H1 (cell line): ENCODE measurements around the gene KRT1. TPM values are rescaled to one million over a fixed set of nuclear protein-coding genes. Genes with fewer than 3 reads are reported as not detected.
A peak's percentile ranks its signal among the peaks of the same experiment; 100 is the strongest.

Source experiments
- CTCF ChIA-PET: fragments of 300-600 bp; sonication (Branson Sonifier 250); formaldehyde crosslinking; loops from one replicate; lab custom pipeline; 2021; ENCODE audit not compliant: partially characterized antibody; lab: Charles Lee
- POLR2A ChIA-PET: fragments of 300-600 bp; sonication (Branson Sonifier 250); formaldehyde crosslinking; loops from one replicate; lab custom pipeline; 2021; ENCODE audit warnings: inconsistent platforms; ENCODE audit not compliant: partially characterized antibody; lab: Charles Lee
- DNase-seq, 2 experiments: peaks; one replicate each; pipeline versions ENCODE4 v3.0.0 to v3.0.0-alpha.2; 2010 to 2022; ENCODE audit warnings: low spot score in 2 of 2, low read depth in 1 of 2, mixed read lengths in 1 of 2
- FAIRE-seq: peaks from 2 replicates; lab custom pipeline; 2011; peaks lifted over from hg19 to GRCh38; lab: Jason Lieb, UNC
- H2AFZ ChIP-seq: 2 replicates; pipeline ENCODE4 v1.8.1; 2012; ENCODE audit warnings: low read length, inconsistent platforms
- H2AK5ac ChIP-seq: 2 replicates; pipeline ENCODE4 v1.6.1; 2013; ENCODE audit warnings: low read depth, low read length
- H2BK120ac ChIP-seq: replicated peaks from 2 replicates; pipeline ENCODE3; 2013; ENCODE audit warnings: low read depth, low read length, inconsistent platforms
- H2BK12ac ChIP-seq: 2 replicates; pipeline ENCODE4 v1.6.1; 2013; ENCODE audit warnings: low read depth, low read length
- H2BK15ac ChIP-seq: 2 replicates; pipeline ENCODE4 v1.6.1; 2013; ENCODE audit warnings: low read length
- H2BK20ac ChIP-seq: 2 replicates; pipeline ENCODE4 v1.6.1; 2013; ENCODE audit warnings: low read length
- H2BK5ac ChIP-seq: 2 replicates; pipeline ENCODE4 v1.6.1; 2013; ENCODE audit warnings: low read depth, low read length
- H3K14ac ChIP-seq: 2 replicates; pipeline ENCODE4 v1.6.1; 2013; ENCODE audit warnings: inconsistent platforms; ENCODE audit not compliant: insufficient read length
- H3K18ac ChIP-seq: 2 replicates; pipeline ENCODE4 v1.6.1; 2013; ENCODE audit warnings: low read length; ENCODE audit errors: extremely low read depth
- H3K23ac ChIP-seq: 2 replicates; pipeline ENCODE4 v1.6.1; 2013; ENCODE audit warnings: inconsistent platforms; ENCODE audit not compliant: insufficient read length
- H3K23me2 ChIP-seq: 2 replicates; pipeline ENCODE4 v1.6.1; 2013; ENCODE audit warnings: low read depth, low read length
- H3K27ac ChIP-seq: 2 replicates; pipeline ENCODE4 v1.6.1; 2011; ENCODE audit warnings: low read depth, low read length, inconsistent platforms
- H3K27me3 ChIP-seq, 4 experiments: replicated peaks in 1 of 4; 1 replicate in 1 of 4; 2 replicates in 3 of 4; pipeline versions ENCODE4 v1.6.1 to v1.8.1; 2011 to 2013; ENCODE audit warnings: low read length in 3 of 4, mild to moderate bottlenecking in 3 of 4, inconsistent platforms in 2 of 4, mixed read lengths in 2 of 4, moderate library complexity in 1 of 4; ENCODE audit not compliant: control insufficient read depth in 3 of 4, insufficient read depth in 3 of 4; ENCODE audit errors: extremely low read depth in 1 of 4
- H3K36me3 ChIP-seq, 4 experiments: 2 replicates each; pipeline versions ENCODE4 v1.6.1 to v1.8.1; 2011 to 2013; ENCODE audit warnings: mild to moderate bottlenecking in 4 of 4, low read length in 3 of 4, moderate library complexity in 2 of 4, control low read depth in 1 of 4, inconsistent platforms in 1 of 4; ENCODE audit not compliant: insufficient read depth in 4 of 4, control insufficient read depth in 2 of 4
- H3K4ac ChIP-seq: replicated peaks from 2 replicates; pipeline ENCODE3; 2013; ENCODE audit warnings: low read length, low read depth, mixed read lengths, inconsistent platforms; ENCODE audit not compliant: insufficient read length
- H3K4me1 ChIP-seq, 4 experiments: replicated peaks in 1 of 4; 1 replicate in 1 of 4; 2 replicates in 3 of 4; pipeline versions ENCODE4 v1.6.1 to v1.8.1; 2011 to 2013; ENCODE audit warnings: low read length in 3 of 4, inconsistent platforms in 2 of 4, mixed read lengths in 1 of 4; ENCODE audit not compliant: insufficient read depth in 4 of 4, control insufficient read depth in 3 of 4
- H3K4me2 ChIP-seq, 2 experiments: 2 replicates each; pipeline versions ENCODE4 v1.6.1 to v1.8.1; 2011 to 2013; ENCODE audit warnings: low read depth in 2 of 2, low read length in 2 of 2, control low read depth in 1 of 2, inconsistent platforms in 1 of 2, mild to moderate bottlenecking in 1 of 2; ENCODE audit not compliant: insufficient read depth in 1 of 2
- H3K4me3 ChIP-seq, 4 experiments: fragments of 200-600, 300-600 bp in 1 of 4; sonication (generic), shearing (Covaris generic), sonication (Bioruptor Twin) in 1 of 4; 2 replicates each; pipeline versions ENCODE4 v1.5.1 to v1.8.1; 2011 to 2016; ENCODE audit warnings: low read length in 4 of 4, low read depth in 3 of 4, control low read depth in 2 of 4, inconsistent platforms in 2 of 4, mild to moderate bottlenecking in 2 of 4, mixed read lengths in 1 of 4, moderate library complexity in 1 of 4; ENCODE audit not compliant: insufficient read depth in 2 of 4; ENCODE audit errors: extremely low read depth in 1 of 4
- H3K56ac ChIP-seq: replicated peaks from 2 replicates; pipeline ENCODE3; 2013; ENCODE audit warnings: low read depth, mild to moderate bottlenecking, mixed read lengths, low read length, inconsistent platforms; ENCODE audit not compliant: insufficient read length
- H3K79me1 ChIP-seq: 2 replicates; pipeline ENCODE4 v1.6.1; 2013; ENCODE audit warnings: low read depth, low read length, control low read depth
- H3K79me2 ChIP-seq, 2 experiments: 2 replicates each; pipeline versions ENCODE4 v1.6.1 to v1.8.1; 2012 to 2013; ENCODE audit warnings: low read length in 2 of 2, mild to moderate bottlenecking in 2 of 2, inconsistent platforms in 1 of 2; ENCODE audit not compliant: insufficient read depth in 2 of 2, control insufficient read depth in 1 of 2
- H3K9ac ChIP-seq, 4 experiments: replicated peaks in 1 of 4; 1 replicate in 1 of 4; 2 replicates in 3 of 4; pipeline versions ENCODE4 v1.6.1 to v1.8.1; 2011 to 2013; ENCODE audit warnings: low read depth in 3 of 4, low read length in 3 of 4, control low read depth in 2 of 4, mild to moderate bottlenecking in 2 of 4, moderate library complexity in 2 of 4, inconsistent platforms in 1 of 4; ENCODE audit errors: extremely low read depth in 1 of 4
- H3K9me3 ChIP-seq, 2 experiments: 2 replicates each; pipeline versions ENCODE4 v1.6.1 to v1.8.1; 2012 to 2013; ENCODE audit warnings: mild to moderate bottlenecking in 2 of 2, moderate library complexity in 2 of 2, control low read depth in 1 of 2, inconsistent platforms in 1 of 2, low read depth in 1 of 2, low read length in 1 of 2, mixed read lengths in 1 of 2; ENCODE audit not compliant: insufficient read depth in 2 of 2
- H4K20me1 ChIP-seq, 2 experiments: replicated peaks in 1 of 2; 2 replicates each; pipeline versions ENCODE3 to v1.8.1; 2011 to 2013; ENCODE audit warnings: inconsistent platforms in 2 of 2, low read length in 2 of 2, mild to moderate bottlenecking in 1 of 2; ENCODE audit not compliant: insufficient read depth in 2 of 2, control insufficient read depth in 1 of 2
- H4K5ac ChIP-seq: 2 replicates; pipeline ENCODE4 v1.6.1; 2013; ENCODE audit warnings: low read length, low read depth, mixed read lengths, inconsistent platforms; ENCODE audit not compliant: insufficient read length
- H4K8ac ChIP-seq: 2 replicates; pipeline ENCODE4 v1.8.0; 2013; ENCODE audit warnings: mild to moderate bottlenecking, moderate library complexity, low read length, inconsistent platforms; ENCODE audit not compliant: insufficient read depth; ENCODE audit errors: extremely low read depth
- H4K91ac ChIP-seq: replicated peaks from 2 replicates; pipeline ENCODE3; 2013; ENCODE audit warnings: low read length, mixed read lengths, inconsistent platforms; ENCODE audit not compliant: insufficient read length
- ASH2L ChIP-seq: fragments of 200-600, 300-600 bp; sonication (generic); IDR thresholded peaks from one replicate; pipeline ENCODE4 v1.7.1; 2017; ENCODE audit warnings: low read length
- ATF3 ChIP-seq: IDR thresholded peaks from 2 replicates; pipeline ENCODE4 v1.6.1; 2011; ENCODE audit warnings: low read depth, mild to moderate bottlenecking, low read length; ENCODE audit not compliant: insufficient read depth
- BCL11A ChIP-seq, 2 experiments: IDR thresholded peaks; one replicate each; pipeline ENCODE4 v1.6.1; 2011; ENCODE audit warnings: low read depth in 2 of 2, low read length in 2 of 2, mild to moderate bottlenecking in 2 of 2
- CBX8 ChIP-seq: fragments of 300-800, 300-1000 bp; sonication (generic); IDR thresholded peaks from 2 replicates; pipeline ENCODE4 v1.7.1; 2016; ENCODE audit warnings: low read depth, low read length, borderline replicate concordance
- E2F6 ChIP-seq: IDR thresholded peaks from 2 replicates; pipeline ENCODE4 v1.6.1; 2012; ENCODE audit warnings: inconsistent platforms
- RFX5 ChIP-seq: IDR thresholded peaks from 2 replicates; pipeline ENCODE4 v1.6.1; 2011; ENCODE audit warnings: low read depth, low read length, improper control_type of control experiment, borderline replicate concordance
- SAP30 ChIP-seq: fragments of 300-600 bp; sonication (generic); IDR thresholded peaks from 2 replicates; pipeline ENCODE4 v1.7.1; 2012; ENCODE audit warnings: low read length, moderate library complexity, mild to moderate bottlenecking, inconsistent platforms; ENCODE audit not compliant: insufficient read depth, insufficient replicate concordance
- SUZ12 ChIP-seq: fragments of 200-600 bp; sonication (generic); IDR thresholded peaks from 2 replicates; pipeline ENCODE4 v1.6.1; 2012; ENCODE audit warnings: mild to moderate bottlenecking, inconsistent platforms, low read length, moderate library complexity, mixed read lengths
- WGBS, 2 experiments: shearing (Covaris generic) in 1 of 2; methylation state at CpG; one replicate each; pipeline versions ENCODE4 v1.1.6 to v1.1.7; 2013 to 2015; ENCODE audit warnings: low lambda C conversion rate in 2 of 2, mixed read lengths in 2 of 2, inconsistent platforms in 1 of 2, low coverage in 1 of 2, missing lambda C conversion rate in 1 of 2; ENCODE audit not compliant: insufficient replicate concordance in 2 of 2, insufficient coverage in 1 of 2, insufficient read length in 1 of 2; ENCODE audit errors: extremely low coverage in 1 of 2, missing lambda C conversion rate in 1 of 2; 5-methylcytosine and 5-hydroxymethylcytosine counted together
- polyA plus RNA-seq, 7 experiments: library from polyadenylated mRNA; depleted of rRNA in 3 of 7; stranded (reverse) in 5 of 7; unstranded in 2 of 7; fragments of >200 nt in 5 of 7; fragments of 200-250 nt in 2 of 7; gene quantifications; 1 replicate in 5 of 7; 2 replicates in 1 of 7; 4 replicates in 1 of 7; pipeline versions ENCODE4 v1.2.1 to v1.2.3, GENCODE V29; 2011 to 2013; ENCODE audit warnings: missing spikeins in 2 of 7, mixed read lengths in 2 of 7
- total RNA-seq: library from RNA; stranded (reverse); fragmentation: NEBNext Ultra II Directional; extraction: Animal tissue kit (Norgen Biotek cat#: 25700); gene quantifications from 2 replicates; pipeline ENCODE4 v1.2.1, GENCODE V29; 2021

The KRT1 gene
- total and polyA plus RNA-seq, 2 of the 8 experiments (the other 6 are each of a cell fraction or from before 2014, with no cell fraction given): not detected

GRCh38 chr12:52634266-52635056 is 45.7 kb downstream of the KRT1 start:
- no peak overlapping the region for H3K4ac ChIP-seq
- ChIA-PET CTCF (interaction anchor here (0.7 to 2.5 kb wide), 4 partner anchors 8 to 73 kb away, joined by 3 to 8 read pairs (median 3); no protein-coding TSS in a partner anchor), POLR2A (no interaction called here)
- no peak overlapping the region for H2BK20ac ChIP-seq
- TF ChIP-seq E2F6: no peak
- TF ChIP-seq ATF3: no peak
- TF ChIP-seq SAP30: no peak
- no peak for TF ChIP-seq SUZ12
- no peak for TF ChIP-seq RFX5
- TF ChIP-seq BCL11A (IDR thresholded peaks at IDR 0.05; ENCODE audit: low read depth in 2 of 2, low read length in 2 of 2): no peak
- TF ChIP-seq ASH2L: no peak
- no peak for TF ChIP-seq CBX8
- no peak overlapping the region for H4K5ac ChIP-seq
- no peak overlapping the region for H2BK5ac ChIP-seq
- H3K79me2 ChIP-seq: no peaks in the 10 kb centered on the region
- H3K9me3 ChIP-seq: no peaks in the 10 kb centered on the region
- H3K9ac ChIP-seq: no peak overlapping the region
- no peaks in the 10 kb centered on the region for H3K23me2 ChIP-seq
- H3K27me3 ChIP-seq: no peaks in the 10 kb centered on the region; a peak in 1 of 7 replicates
- H2BK15ac ChIP-seq: no peak overlapping the region
- no peaks in the 10 kb centered on the region for H3K36me3 ChIP-seq
- no peak overlapping the region for H2AK5ac ChIP-seq
- H3K56ac ChIP-seq: no peak overlapping the region
- H3K79me1 ChIP-seq: no peaks in the 10 kb centered on the region
- no peak for FAIRE-seq
- H4K91ac ChIP-seq: no peak overlapping the region
- no peaks in the 10 kb centered on the region for H3K4me1 ChIP-seq
- H3K4me2 ChIP-seq: no peak overlapping the region
- H3K27ac ChIP-seq: no peak overlapping the region
- no peaks in the 10 kb centered on the region for H4K20me1 ChIP-seq
- H2AFZ ChIP-seq: no peak overlapping the region
- no peak overlapping the region for H2BK12ac ChIP-seq
- H3K23ac ChIP-seq: no peak overlapping the region
- H2BK120ac ChIP-seq: no peak overlapping the region
- DNase-seq: peak in 1 of 2 experiments; percentile 14
- H4K8ac ChIP-seq: no peak overlapping the region
- no peak overlapping the region for H3K4me3 ChIP-seq
- H3K14ac ChIP-seq: peak overlapping the region; percentile 91
- H3K18ac ChIP-seq: no peak overlapping the region
- WGBS, 2 experiments: 78% methylated on average over 6 of the region's 7 CpGs; no CpG with 5 or more reads in 1 of the 2 experiments
